KOPT-K1 (cell line): ENCODE data around the gene KCNE2.

ENCODE experiments used
- H3K27ac ChIP-seq: fragments of 200-600 bp; sonication (generic); 2 replicates; pipeline ENCODE4 v1.5.1; 2016; ENCODE audit warnings: antibody characterized with exemption, mild to moderate bottlenecking, low read depth, low read length; ENCODE audit not compliant: poor library complexity, severe bottlenecking
- H3K36me3 ChIP-seq: fragments of 200-600 bp; sonication (generic); 2 replicates; pipeline ENCODE4 v1.5.1; 2017; ENCODE audit warnings: antibody characterized with exemption, mild to moderate bottlenecking, low read length, moderate library complexity; ENCODE audit not compliant: insufficient read depth
- H3K9me3 ChIP-seq: fragments of 200-600 bp; sonication (generic); 2 replicates; pipeline ENCODE4 v1.5.1; 2017; ENCODE audit warnings: antibody characterized with exemption, low read length, mild to moderate bottlenecking; ENCODE audit not compliant: insufficient read depth, poor library complexity, severe bottlenecking

Gene KCNE2, protein sequence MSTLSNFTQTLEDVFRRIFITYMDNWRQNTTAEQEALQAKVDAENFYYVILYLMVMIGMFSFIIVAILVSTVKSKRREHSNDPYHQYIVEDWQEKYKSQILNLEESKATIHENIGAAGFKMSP

DNA sequence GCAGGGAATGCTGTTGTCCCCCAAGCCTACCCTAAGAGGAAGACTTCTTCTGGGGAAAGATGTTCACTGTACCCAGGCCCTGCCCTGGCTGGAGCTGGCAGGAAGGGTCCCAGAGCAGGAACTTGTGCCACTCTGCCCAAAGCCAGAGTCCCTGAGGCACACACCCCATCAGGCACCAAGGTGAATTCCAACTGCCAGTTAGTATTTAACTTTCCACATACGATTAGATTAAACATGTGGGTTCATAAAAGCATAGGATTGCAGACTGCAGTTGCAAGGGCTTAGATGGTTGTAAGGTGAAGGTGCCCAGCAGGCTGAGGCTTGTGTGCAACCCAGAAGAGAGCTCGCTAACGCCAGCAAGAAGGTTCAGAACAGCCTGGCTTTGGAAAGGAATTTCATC lies at the start of gene KCNE2:
TSS of gene KCNE2 (plus strand) at position 274 of the 400 bp plus-strand sequence. CDS start 6,473 bp downstream, outside the sequence.
- no peak within 1 kb of the TSS for H3K27ac ChIP-seq
- peaks cover 2% of the 10 kb centered on the region for H3K9me3 ChIP-seq
- H3K36me3 ChIP-seq: no peaks in the 10 kb centered on the region

DNA sequence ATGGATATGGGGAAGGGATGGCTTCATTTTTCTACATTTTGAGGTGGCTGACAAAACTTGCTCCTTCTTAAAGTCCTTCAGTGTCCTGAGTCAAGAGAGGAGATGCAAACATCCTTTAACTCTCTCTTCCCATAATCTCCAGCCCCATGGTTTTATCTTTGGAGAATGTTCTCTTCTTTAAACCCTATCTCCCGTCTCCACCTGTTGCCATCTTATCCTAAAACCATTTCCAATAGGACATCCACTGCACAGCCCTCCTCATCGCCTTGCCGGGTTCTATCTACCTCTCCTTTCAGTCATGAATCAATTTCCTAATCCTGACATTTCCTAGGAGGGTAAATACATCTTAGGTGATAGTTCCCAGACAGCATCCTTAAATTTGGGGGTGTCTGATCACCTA lies 44.2 kb upstream of the KCNE2 start:
- no peaks in the 10 kb centered on the region for H3K9me3 ChIP-seq
- no peak overlapping the region for H3K27ac ChIP-seq
- H3K36me3 ChIP-seq: no peaks in the 10 kb centered on the region

DNA sequence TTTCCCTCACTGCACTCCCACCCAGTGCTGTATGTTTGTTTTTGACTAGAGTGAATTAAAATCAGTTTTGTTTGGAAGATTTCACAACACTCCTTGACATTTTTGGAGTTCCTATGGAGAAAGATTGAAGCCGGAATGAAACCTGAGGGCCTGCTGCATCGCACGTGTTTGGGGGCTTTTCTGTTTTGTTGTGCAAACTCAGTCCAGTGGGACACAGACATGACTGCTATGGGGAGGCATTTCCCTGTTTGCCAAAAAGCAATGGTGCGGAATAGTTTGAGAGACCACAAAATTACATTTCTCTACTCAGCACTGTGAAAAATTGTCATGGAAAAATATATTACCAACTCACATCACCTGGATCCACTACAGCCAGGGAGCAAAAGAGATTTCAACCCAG lies 43.8 kb upstream of the KCNE2 start:
- Histone ChIP-seq H3K27ac (no peak overlapping the region), H3K36me3 (no peaks in the 10 kb centered on the region), H3K9me3 (no peaks in the 10 kb centered on the region)

DNA sequence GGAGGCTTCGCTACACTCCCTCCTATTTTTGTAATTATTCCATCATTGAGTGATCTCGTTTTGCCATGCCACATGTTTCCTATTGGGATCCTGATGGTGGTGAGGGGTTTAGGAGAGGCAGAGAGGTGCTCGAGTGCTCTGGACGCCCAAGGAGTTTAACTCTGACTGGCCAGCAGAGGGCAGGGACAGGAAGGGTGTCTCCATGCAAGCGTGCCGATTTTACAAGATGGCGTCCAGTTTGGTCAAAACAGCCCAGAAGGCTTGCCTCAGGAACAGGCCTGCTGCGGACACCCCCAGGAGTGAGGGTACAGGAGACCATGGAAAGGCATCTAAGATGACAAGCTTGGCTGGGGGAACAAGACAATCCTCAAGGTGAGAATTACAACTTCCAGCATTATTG lies 33.8 kb upstream of the KCNE2 start:
- Histone ChIP-seq H3K27ac (no peak overlapping the region), H3K9me3 (peaks cover 14% of the 10 kb centered on the region), H3K36me3 (no peaks in the 10 kb centered on the region)

DNA sequence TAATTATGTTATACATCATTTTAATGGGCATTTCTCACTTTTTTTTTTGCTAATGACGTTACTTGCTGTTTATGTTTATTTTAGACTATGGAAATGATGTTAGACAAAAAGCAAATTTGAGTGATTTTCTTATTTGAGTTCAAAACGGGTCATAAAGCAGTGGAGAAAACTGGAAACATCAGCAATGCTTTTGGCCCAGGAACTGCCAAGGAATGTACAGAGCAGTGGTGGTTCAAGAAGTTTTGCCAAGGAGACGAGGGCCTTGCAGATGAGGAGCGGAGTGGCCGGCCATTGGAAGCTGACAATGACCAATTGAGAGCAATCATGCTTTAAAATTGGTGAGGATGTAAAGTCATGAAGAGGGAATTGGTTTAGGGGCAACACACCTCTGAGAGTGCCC lies 32.1 kb upstream of the KCNE2 start:
- Histone ChIP-seq H3K27ac (no peak overlapping the region), H3K36me3 (no peaks in the 10 kb centered on the region), H3K9me3 (peaks cover 14% of the 10 kb centered on the region)

DNA sequence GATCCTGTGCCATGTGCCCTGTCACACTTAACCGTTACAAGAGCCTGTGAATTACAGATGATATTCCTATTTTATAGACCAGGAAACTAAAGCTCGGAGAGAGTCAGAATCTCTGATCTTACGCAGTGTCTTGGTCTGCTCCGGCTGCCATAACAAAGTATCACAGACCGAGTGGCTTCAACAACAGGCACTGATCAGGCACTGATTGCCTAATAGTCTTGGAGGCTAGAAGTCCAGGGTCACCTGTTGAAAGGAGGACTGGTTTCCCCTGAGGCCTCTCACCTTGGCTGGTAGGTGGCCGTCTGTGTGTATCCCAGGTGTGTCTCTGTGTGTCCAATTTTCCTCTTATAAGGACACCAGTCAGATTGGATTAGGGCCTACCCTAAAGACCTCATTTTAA lies 31.5 kb upstream of the KCNE2 start:
- peaks cover 14% of the 10 kb centered on the region for H3K9me3 ChIP-seq
- no peak overlapping the region for H3K27ac ChIP-seq
- no peaks in the 10 kb centered on the region for H3K36me3 ChIP-seq

DNA sequence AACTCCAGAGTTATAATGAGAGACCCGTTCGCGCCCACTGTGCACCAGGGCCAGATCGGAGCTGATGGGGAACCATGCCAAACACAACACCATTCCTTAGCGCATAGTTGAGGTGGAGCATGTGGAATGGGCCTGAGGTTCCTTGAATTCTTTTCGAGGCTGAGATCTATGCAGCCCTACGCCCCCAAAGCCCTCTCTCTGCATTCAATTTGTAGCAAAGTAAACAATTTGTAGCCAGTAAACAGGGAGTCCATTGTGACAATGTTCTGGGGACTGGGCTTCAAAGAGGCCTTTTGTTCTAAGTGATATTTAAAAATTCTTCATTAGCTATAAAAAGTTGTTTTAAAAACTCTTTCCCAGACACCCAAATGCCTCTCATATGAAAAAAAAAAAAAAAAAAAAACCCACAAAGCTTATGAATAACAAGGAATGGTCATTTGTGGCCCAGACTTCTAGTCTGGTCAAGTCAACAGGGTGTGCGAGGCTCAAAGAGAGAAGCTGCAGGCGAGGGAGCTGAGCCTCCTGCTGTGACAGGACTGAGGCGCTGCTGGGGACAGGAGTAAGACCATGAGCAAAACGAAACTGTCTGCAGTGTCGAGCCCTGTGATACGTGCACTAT lies 30.6 kb upstream of the KCNE2 start:
- Histone ChIP-seq H3K27ac (no peak overlapping the region), H3K36me3 (no peaks in the 10 kb centered on the region)

DNA sequence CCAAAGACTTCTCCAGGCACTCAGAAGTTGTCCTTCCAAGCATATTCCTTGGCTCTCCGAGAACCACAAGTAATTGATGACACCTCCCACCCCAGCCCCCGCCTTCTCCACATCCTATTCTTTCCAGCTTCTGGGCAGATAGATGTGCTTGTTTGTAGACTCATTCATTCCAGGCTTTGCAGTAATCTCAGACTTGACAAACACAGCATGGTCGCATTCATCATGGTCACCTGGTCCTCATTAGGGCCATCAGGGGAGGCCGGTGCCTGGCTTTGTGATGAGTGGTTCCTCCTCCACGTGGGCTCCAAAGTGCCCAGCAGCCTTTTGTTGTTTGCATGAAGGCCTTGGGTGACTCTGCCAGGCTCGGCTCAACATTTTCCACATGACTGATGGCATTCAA lies 28.5 kb upstream of the KCNE2 start:
- Histone ChIP-seq H3K36me3 (no peaks in the 10 kb centered on the region), H3K9me3 (peaks cover under 1% of the 10 kb centered on the region), H3K27ac (no peak overlapping the region)

More for the DNA sequence above, 30.6 kb upstream of the KCNE2 start:
- H3K9me3 ChIP-seq: peaks cover 14% of the 10 kb centered on the region

DNA sequence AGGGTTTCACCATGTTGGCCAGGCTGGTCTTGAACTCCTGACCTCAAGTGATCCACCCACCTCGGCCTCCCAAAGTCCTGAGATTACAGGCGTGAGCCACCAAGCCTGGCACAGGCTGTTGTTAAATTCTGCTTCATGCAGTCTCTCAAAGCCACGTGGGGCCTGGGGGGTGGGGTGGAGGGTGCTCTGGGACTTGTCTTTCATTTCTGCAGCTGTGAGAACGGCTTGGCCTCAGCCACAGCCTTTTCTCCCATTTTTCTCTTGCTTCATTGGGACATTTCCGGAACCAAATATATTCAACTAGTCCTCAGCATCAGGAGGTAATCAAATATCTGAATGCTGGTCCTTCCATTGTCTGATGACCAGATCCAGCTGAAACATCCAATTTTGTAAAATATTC lies 27.6 kb upstream of the KCNE2 start:
- H3K36me3 ChIP-seq: no peaks in the 10 kb centered on the region
- no peak overlapping the region for H3K27ac ChIP-seq
- no peaks in the 10 kb centered on the region for H3K9me3 ChIP-seq

DNA sequence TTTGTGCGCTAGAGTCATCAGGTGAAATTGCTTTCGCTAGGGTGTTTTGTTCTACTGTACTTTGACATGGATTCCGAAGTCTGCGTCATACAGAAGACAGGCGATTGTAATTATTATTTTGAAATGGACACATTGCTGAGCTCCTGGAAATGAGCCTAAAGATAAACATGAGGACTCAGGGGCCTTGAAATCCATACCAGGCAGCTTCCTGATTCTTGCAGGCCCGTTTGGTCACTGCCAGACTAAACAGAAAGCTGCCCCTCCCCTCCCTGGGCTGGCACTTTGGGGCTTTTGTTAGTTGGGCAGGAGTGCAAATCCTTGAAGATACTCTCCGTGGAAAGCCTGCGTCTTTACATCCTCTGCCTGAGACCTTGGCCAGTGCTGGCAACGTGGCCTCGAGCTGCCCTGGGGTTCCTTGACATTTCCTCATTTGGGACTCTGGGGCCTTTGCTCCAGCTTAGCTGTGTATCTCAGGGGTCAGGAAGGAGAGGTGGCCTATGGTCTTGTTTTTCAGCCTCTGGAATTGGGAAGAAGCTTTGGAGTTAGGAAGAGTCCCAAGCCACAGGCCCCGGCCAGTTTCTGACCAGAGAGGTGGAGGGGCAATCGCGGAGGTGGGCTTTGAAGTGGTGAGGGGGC lies 26.9 kb upstream of the KCNE2 start:
- no peaks in the 10 kb centered on the region for H3K36me3 ChIP-seq
- no peak overlapping the region for H3K27ac ChIP-seq
- no peaks in the 10 kb centered on the region for H3K9me3 ChIP-seq

DNA sequence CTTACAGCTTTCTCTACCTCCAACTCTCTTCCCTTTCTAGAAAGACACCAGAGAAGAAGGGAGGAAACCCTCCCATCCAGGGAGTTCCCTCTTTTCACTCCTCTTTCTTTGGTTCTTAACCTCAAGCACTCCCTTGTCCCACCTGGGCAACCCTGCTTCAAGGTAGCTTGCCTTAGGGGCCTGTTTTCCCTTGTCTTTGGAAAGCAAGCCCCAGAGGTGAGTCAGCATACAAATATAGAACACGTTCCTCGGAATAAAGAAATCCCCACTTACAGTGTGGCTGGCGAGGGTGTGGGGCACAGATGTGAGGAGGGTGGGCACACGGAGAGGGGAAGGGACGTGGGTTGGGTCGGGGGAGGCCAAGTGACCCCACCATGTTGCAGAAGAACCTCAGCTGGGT lies 26.1 kb upstream of the KCNE2 start:
- Histone ChIP-seq H3K36me3 (no peaks in the 10 kb centered on the region), H3K9me3 (no peaks in the 10 kb centered on the region), H3K27ac (no peak overlapping the region)

DNA sequence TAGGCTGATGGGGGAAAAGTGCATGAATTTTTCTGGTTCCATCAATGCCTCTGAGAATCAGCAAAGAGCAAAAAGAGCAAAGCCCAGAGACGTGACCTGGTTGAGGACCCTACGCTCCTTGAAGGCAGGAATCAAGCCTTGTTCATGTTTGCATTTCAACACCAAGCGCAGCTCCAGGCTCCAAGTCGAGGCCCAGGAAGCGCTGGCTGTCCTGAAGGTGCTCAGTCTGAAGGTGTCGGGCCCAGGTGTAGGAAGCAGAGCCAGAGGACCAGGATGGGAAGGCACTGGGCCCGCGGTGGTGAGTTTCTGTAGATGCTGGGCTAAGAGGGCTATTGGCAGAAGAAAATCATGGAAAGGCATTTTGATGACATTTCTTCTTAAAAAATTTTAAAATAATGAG lies 25.6 kb upstream of the KCNE2 start:
- Histone ChIP-seq H3K27ac (no peak overlapping the region), H3K9me3 (no peaks in the 10 kb centered on the region), H3K36me3 (no peaks in the 10 kb centered on the region)

DNA sequence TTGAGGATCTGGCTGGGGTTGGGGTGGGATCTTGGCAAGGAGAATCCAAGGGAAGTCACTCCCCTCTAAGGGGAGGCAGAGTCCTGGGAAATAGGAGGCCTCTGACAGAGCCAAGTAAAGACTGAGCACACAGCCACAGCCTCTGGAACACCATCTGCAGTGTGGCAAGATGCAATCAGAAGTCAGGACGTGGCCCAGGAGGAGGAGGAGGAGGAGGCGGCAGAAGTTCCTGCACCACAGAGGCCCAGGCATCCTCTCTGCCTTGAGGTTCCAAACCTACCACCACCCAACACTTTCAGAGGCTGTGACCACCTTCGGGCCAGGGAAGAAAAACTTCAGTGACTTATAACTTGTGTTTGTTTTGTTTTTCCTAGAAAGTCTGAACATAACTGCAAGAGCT lies 23.7 kb upstream of the KCNE2 start:
- Histone ChIP-seq H3K9me3 (no peaks in the 10 kb centered on the region), H3K27ac (no peak overlapping the region), H3K36me3 (no peaks in the 10 kb centered on the region)

DNA sequence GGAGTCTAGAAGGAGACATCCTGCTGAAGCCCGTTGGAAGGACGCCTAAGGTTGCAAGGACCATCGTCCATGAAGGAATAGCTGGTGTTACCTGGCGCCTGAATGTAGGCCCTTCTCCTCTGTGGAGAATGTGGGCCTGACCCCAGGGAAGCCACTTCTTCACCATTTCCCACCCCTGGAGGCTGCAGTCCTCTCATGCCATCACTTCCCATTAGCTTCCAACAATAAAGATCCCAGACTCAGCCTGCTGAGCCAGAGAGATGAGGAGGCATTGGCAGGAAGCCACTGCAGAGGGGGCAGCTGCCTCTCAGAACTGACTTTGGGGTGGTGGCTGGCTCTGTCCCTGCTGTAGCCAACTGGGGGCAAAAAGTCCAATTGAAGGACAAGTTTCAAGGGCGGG lies 21.3 kb upstream of the KCNE2 start:
- no peaks in the 10 kb centered on the region for H3K36me3 ChIP-seq
- H3K27ac ChIP-seq: no peak overlapping the region
- H3K9me3 ChIP-seq: no peaks in the 10 kb centered on the region

DNA sequence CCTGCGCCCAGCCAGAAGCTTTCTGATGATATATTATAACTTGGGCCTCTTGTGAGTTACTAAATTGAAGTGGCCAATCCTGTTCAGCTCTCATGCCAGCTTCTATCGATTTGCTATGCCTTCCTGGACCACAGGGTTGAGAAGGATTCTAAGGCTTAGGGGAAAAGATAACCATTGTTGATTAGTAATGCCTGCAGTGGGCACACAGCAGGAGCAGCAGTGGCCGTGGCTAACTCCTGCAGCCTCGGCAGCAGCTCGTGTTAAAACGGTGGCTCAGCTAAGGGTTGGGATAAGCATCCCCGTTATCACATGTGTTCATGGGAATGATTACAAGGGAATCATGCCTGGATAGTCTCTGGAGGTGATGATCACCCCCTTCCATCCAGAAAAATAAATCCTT lies 20.5 kb upstream of the KCNE2 start:
- no peak overlapping the region for H3K27ac ChIP-seq
- H3K36me3 ChIP-seq: no peaks in the 10 kb centered on the region
- no peaks in the 10 kb centered on the region for H3K9me3 ChIP-seq

DNA sequence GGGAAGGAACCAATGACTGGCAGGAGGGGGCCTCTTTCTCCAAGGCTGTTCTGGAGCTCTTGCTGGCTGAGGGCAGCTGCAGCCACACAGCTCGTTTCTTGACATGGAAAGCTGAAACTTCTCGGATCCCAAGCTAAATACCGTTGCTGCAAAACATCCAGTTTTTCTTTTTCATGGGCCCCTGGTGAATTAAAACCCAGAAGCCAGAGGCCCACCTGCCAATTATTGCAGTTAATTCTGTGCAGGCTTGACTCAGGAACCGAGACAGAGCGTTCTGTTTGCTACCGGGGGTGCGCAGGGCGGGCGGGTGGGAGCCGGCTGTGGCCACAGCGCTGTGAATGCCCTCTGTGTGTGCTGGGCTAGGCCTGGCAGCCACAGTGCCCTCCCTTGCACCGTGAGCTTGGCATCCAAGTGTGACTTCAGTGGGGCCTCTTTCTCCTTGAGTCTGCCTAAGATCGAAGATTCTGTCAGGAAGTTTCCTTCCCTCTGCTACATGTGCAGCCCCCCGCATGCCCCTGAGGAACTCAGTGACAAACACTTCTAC lies 19.9 kb upstream of the KCNE2 start:
- Histone ChIP-seq H3K27ac (no peak overlapping the region), H3K9me3 (no peaks in the 10 kb centered on the region), H3K36me3 (no peaks in the 10 kb centered on the region)
